GM19023 (cell line): ENCODE results near the gene TOMM20.

Experiments
- ATAC-seq: cut with Tn5 transposase; IDR thresholded peaks from one replicate; pipeline ENCODE4 v1.9.1; 2021; ENCODE audit warnings: mild to moderate bottlenecking, moderate library complexity; ENCODE audit not compliant: unreplicated experiment

TOMM20 gene

DNA sequence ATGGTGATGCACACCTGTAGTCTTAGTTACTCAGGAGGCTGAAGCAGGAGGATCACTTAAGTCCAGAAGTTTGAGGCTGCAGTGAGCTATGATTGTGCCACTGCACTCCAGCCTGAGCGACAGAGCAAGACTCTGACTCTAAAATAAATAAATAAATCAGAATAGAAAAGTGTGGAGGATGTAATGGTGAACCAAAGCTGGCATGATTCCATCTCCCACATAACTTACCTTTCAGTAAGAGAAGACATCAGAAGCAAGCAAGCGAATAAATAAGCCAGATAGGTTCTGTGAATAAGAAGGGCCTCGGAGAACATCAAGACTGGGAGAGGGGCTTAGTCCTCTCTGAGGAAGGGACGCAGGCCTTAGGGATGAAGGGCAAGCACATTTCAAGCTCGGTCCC lies 59.5 kb downstream of the TOMM20 start:
- no peak for ATAC-seq

DNA sequence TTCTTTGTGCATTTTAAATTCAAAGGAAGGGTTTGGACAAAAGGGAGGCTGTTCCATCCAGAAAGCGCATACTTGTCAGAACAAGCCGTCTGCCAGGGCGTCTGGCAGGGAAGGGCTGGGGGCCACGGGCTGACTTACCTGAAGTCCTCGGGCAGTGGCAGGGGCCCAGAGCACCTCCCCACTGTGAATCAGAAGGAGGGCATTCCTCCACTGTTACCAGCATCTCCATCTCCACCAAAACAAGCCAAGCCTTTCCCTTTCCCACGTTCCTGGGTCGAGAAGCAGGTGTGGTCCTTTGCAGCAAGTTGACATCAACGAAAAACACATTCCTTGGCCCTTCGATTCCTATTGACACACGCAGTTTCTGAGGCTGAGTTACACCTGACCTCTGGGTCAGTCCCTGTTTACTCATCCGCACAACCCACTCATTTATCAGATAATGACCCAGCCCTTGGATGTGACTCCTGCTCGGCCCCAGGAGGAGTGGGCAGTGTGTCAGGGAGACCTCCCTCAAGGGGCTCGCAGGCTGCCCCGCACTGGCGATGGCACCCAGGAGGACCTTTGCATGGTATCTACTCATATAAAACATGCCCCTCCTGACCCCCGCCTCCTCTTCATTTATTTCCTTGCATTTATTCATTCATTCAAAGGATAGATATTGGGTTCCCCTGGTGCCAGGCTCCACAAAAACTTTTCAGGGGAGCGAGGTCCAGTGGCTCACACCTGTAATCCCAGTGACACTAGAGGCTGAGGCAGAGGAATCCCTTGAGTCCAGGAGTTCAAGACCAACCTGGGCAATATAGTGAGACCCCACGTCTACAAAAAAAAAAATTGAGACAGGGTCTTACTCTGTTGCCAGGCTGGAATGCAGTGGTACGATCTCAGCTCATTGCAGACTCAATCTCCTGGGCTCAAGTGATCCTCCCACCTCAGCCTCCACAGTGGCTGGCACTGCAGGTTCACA lies 60.2 kb downstream of the TOMM20 start:
- ATAC-seq, result no peak

DNA sequence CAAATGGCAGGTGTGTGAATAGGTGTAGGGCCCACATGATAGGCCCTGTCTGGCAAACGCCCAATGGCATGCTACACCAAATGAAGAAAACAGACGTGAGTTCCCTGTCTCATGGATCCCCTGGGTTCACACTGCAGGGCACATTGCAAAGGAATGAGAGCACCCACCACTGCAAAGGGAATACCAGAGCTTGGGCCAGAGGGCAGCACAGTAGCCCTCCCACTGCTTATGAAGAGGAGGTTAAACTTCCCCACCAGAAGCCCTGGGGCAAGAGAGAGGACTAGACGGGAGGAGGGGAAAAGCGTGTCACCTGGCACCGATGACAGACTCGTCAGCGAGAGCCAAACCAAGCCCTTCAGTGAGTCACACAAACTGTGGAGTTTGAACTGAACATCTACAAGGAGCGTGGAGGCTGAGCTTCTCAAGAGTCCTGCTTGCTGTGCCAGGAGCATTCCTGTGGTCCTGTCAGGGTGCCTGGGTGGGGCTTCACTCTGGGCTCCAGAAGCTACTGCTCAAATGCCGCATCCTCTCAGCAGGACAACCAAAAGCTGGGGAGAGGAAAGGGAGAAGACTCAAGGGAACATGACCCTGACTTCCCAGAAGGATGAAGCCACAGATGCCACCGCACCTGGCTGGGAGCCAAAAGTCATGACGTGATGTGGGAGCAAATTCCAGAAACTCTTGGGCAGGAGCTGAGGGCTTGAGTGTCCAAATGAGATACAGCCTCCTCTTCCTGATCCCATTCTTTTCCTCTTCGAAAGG lies 61.1 kb downstream of the TOMM20 start:
- no peak for ATAC-seq

DNA sequence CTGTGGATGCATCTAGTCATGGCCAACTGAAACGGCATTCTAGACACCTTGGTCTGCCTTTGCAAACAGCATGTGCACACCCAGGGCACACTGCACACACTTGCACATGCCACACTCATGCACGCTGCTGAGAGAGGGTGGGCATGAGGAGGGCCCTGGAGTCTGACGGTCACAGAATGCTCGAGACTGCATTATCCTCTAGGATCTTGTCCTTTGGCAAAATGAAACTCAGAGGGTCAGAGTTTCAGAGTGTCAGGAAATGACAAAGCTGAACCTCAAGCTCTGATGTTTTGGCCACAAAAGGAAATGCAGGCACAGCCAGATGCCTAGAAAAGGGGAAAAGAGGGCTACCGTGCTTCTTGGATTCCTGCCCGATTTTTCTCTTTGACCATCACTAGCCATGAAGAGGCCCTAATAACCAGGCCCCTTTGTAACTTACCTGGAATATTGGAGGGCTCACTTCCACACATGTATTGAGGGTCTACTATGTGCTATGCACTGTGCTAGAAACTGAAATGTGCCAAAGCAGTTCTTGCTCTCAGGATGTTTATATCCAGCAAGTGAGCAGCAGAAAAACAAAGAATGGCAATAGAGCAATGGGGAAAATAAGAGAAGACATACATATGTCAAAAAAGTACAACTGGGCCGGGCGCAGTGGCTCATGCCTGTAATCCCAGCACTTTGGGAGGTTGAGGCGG lies 65.4 kb downstream of the TOMM20 start:
- no peak for ATAC-seq

DNA sequence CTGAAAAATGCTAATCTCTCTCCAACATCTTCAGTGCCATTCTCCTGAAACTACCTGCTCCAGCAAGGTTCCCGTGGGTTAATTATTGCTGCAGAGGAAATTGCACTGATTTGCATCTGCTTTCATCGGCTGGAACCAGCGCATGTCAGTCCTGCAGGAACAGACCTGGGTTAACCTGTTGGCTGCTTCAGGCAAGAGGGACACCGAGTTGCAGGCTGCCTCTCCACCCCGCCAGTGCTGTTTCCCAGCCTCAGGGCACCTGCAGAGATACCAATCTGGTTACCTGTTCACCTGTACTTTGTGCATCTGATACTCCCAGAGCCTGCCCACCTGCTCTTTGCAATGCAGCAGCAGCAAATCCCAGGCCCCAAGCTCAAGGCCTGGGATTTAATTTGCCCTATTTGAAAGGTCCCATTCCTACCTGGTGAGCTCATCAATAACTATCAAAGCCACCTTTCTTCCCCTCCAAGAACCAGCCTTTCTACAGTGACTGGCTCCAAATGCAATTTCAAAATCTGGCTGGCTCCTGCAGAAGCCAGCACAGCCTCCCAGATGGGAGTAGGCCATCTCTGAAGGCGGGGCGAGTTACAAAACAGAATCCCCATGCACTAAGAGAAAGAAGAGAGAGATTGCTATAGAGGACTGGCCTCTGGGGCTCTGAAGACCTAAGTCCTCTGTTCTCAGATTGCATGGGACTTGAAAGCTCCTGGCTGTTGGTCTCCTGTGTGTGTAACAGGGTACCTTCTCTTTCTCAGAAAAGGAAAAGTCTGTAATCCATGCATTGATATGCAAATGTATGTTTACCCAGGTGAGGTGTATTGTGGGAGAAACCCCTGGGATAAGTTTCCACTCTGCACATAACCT lies 67.8 kb downstream of the TOMM20 start:
- no peak for ATAC-seq
